Neural cell (in vitro differentiated cells): ENCODE data around the gene ZNF716. TPM values are rescaled to one million over a fixed set of nuclear protein-coding genes. Genes with fewer than 3 reads are reported as not detected.

Experiments used
- H2AFZ ChIP-seq: fragments of 200-600, 300-800 bp; sonication (generic), shearing (Covaris generic); 2 replicates; pipeline ENCODE4 v1.6.0; 2014; ENCODE audit warnings: low read depth, mild to moderate bottlenecking, antibody characterized with exemption, low read length, moderate library complexity
- H3F3A ChIP-seq: fragments of 200-600 bp; shearing (Covaris generic); 2 replicates; pipeline ENCODE4 v1.6.1; 2016; ENCODE audit warnings: mild to moderate bottlenecking, moderate library complexity, mixed read lengths, antibody characterized with exemption, low read length; ENCODE audit not compliant: insufficient read depth, poor library complexity, severe bottlenecking
- H3K27ac ChIP-seq: fragments of 200-600, 300-800 bp; sonication (generic), shearing (Covaris generic); 2 replicates; pipeline ENCODE4 v1.5.1; 2014; ENCODE audit warnings: mild to moderate bottlenecking, low read length, moderate library complexity
- H3K27me3 ChIP-seq: fragments of 300-800, 200-600 bp; sonication (generic), shearing (Covaris generic); 2 replicates; pipeline ENCODE4 v1.6.0; 2014; ENCODE audit warnings: mild to moderate bottlenecking, low read depth, low read length, moderate library complexity; ENCODE audit not compliant: insufficient read depth
- H3K36me3 ChIP-seq: fragments of 300-800, 200-600 bp; sonication (generic), shearing (Covaris generic); 2 replicates; pipeline ENCODE4 v1.5.1; 2014; ENCODE audit warnings: mild to moderate bottlenecking, antibody characterized with exemption, low read length, moderate library complexity; ENCODE audit not compliant: insufficient read depth
- H3K4me2 ChIP-seq: fragments of 300-800, 200-600 bp; sonication (generic), shearing (Covaris generic); 2 replicates; pipeline ENCODE4 v1.6.0; 2014; ENCODE audit warnings: mild to moderate bottlenecking, low read length
- H3K4me3 ChIP-seq: fragments of 300-800, 200-600 bp; sonication (generic), shearing (Covaris generic); 2 replicates; pipeline ENCODE4 v1.5.1; 2014; ENCODE audit warnings: mild to moderate bottlenecking, low read length, moderate library complexity
- H3K79me2 ChIP-seq: fragments of 200-600 bp; shearing (Covaris generic); replicated peaks from 2 replicates; pipeline ENCODE4 v1.6.0; 2014; ENCODE audit warnings: mild to moderate bottlenecking, low read length, moderate library complexity; ENCODE audit not compliant: insufficient read depth
- H3K9ac ChIP-seq: fragments of 300-800, 200-600 bp; sonication (generic), shearing (Covaris generic); 2 replicates; pipeline ENCODE4 v1.6.1; 2016; ENCODE audit warnings: mild to moderate bottlenecking, low read length, mixed read lengths
- H3K9me2 ChIP-seq: fragments of 200-600 bp; shearing (Covaris generic); 2 replicates; pipeline ENCODE4 v1.6.1; 2016; ENCODE audit warnings: mild to moderate bottlenecking, low read length, mixed read lengths; ENCODE audit not compliant: insufficient read depth
- H3K9me3 ChIP-seq: fragments of 200-600, 300-800 bp; sonication (generic), shearing (Covaris generic); 2 replicates; pipeline ENCODE4 v1.6.1; 2016; ENCODE audit warnings: mild to moderate bottlenecking, mixed run types, low read length, moderate library complexity, mixed read lengths
- H4K20me1 ChIP-seq: fragments of 200-600 bp; shearing (Covaris generic); 2 replicates; pipeline ENCODE4 v1.6.1; 2016; ENCODE audit warnings: mild to moderate bottlenecking, mixed run types; ENCODE audit not compliant: insufficient read depth
- CTCF ChIP-seq: fragments of 450-650 bp; IDR thresholded peaks from 2 replicates; pipeline ENCODE4 v1.5.1; 2014; ENCODE audit warnings: antibody characterized with exemption, mild to moderate bottlenecking, moderate library complexity; ENCODE audit not compliant: poor library complexity, severe bottlenecking
- EP300 ChIP-seq: fragments of 450-650 bp; conservative IDR thresholded peaks from 2 replicates; pipeline ENCODE4 v1.6.1; 2014; ENCODE audit warnings: antibody characterized with exemption, mild to moderate bottlenecking, moderate library complexity; ENCODE audit not compliant: poor library complexity, severe bottlenecking
- EZH2 ChIP-seq: fragments of 200-600, 300-800 bp; shearing (Covaris generic), sonication (generic); IDR thresholded peaks from 2 replicates; pipeline ENCODE4 v1.6.1; 2014; ENCODE audit warnings: antibody characterized with exemption, low read length, borderline replicate concordance, mild to moderate bottlenecking; ENCODE audit not compliant: insufficient read depth, poor library complexity, severe bottlenecking
- MXI1 ChIP-seq: fragments of 450-650 bp; conservative IDR thresholded peaks from 2 replicates; pipeline ENCODE4 v1.6.1; 2014; ENCODE audit warnings: antibody characterized with exemption, mild to moderate bottlenecking; ENCODE audit not compliant: poor library complexity, severe bottlenecking
- POLR2AphosphoS5 ChIP-seq: IDR thresholded peaks from 2 replicates; pipeline ENCODE4 v1.6.1; 2012
- RAD21 ChIP-seq: fragments of 450-650 bp; conservative IDR thresholded peaks from 2 replicates; pipeline ENCODE4 v1.6.1; 2014; ENCODE audit warnings: antibody characterized with exemption, mild to moderate bottlenecking, moderate library complexity
- REST ChIP-seq: IDR thresholded peaks from 2 replicates; pipeline ENCODE4 v1.6.1; 2012; ENCODE audit warnings: borderline replicate concordance
- SMC3 ChIP-seq: fragments of 450-650 bp; conservative IDR thresholded peaks from 2 replicates; pipeline ENCODE4 v1.6.1; 2014; ENCODE audit warnings: antibody characterized with exemption, mild to moderate bottlenecking, moderate library complexity; ENCODE audit not compliant: poor library complexity
- TAF1 ChIP-seq: IDR thresholded peaks from 2 replicates; pipeline ENCODE4 v1.6.1; 2012; ENCODE audit warnings: low read depth
- polyA plus RNA-seq: library from polyadenylated mRNA; depleted of rRNA; stranded (reverse); fragments of >200 nt; gene quantifications from 2 replicates; pipeline ENCODE4 v1.2.3, GENCODE V29; 2014

The ZNF716 gene
- polyA plus RNA-seq, 1 donor from 2014 or later, result not detected

GRCh38 chr7:57415730-57416129 is 34.2 kb upstream of the ZNF716 start:
- Histone ChIP-seq H3K27me3 (no peaks in the 10 kb centered on the region), H3K9ac (no peak overlapping the region), H4K20me1 (no peaks in the 10 kb centered on the region), H3K4me3 (no peak overlapping the region), H3K9me2 (no peaks in the 10 kb centered on the region), H3K9me3 (peaks cover 22% of the 10 kb centered on the region), H3K27ac (no peak overlapping the region), H2AFZ (no peak overlapping the region), H3K4me2 (no peak overlapping the region), H3K79me2 (no peaks in the 10 kb centered on the region), H3K36me3 (no peaks in the 10 kb centered on the region), H3F3A (no peaks in the 10 kb centered on the region)
- TF ChIP-seq REST (no peak), SMC3 (no peak), RAD21 (no peak), MXI1 (no peak), TAF1 (no peak), EZH2 (no peak), CTCF (no peak), POLR2AphosphoS5 (no peak), EP300 (no peak)

GRCh38 chr7:57416601-57417358 is 33.2 kb upstream of the ZNF716 start:
- Histone ChIP-seq H3K4me2 (no peak overlapping the region), H3K9me3 (peaks cover 19% of the 10 kb centered on the region), H4K20me1 (no peaks in the 10 kb centered on the region), H3K27me3 (no peaks in the 10 kb centered on the region), H3K27ac (no peak overlapping the region), H3K79me2 (no peaks in the 10 kb centered on the region), H3K9ac (no peak overlapping the region), H3F3A (no peaks in the 10 kb centered on the region), H3K9me2 (no peaks in the 10 kb centered on the region), H2AFZ (no peak overlapping the region), H3K36me3 (no peaks in the 10 kb centered on the region), H3K4me3 (no peak overlapping the region)
- TF ChIP-seq SMC3 (no peak), TAF1 (no peak), CTCF (no peak), EZH2 (no peak), EP300 (no peak), MXI1 (no peak), POLR2AphosphoS5 (no peak), RAD21 (no peak), REST (no peak)
